H1 (cell line): ENCODE data around the gene KIF3B. TPM values are rescaled to one million over a fixed set of nuclear protein-coding genes. Genes with fewer than 3 reads are reported as not detected.

Experiments
- CTCF ChIA-PET: fragments of 300-600 bp; sonication (Branson Sonifier 250); formaldehyde crosslinking; loops from one replicate; lab custom pipeline; 2021; ENCODE audit not compliant: partially characterized antibody; lab: Charles Lee
- POLR2A ChIA-PET: fragments of 300-600 bp; sonication (Branson Sonifier 250); formaldehyde crosslinking; loops from one replicate; lab custom pipeline; 2021; ENCODE audit warnings: inconsistent platforms; ENCODE audit not compliant: partially characterized antibody; lab: Charles Lee
- DNase-seq, 2 experiments: peaks; one replicate each; pipeline versions ENCODE4 v3.0.0 to v3.0.0-alpha.2; 2010 to 2022; ENCODE audit warnings: low spot score in 2 of 2, low read depth in 1 of 2, mixed read lengths in 1 of 2
- FAIRE-seq: peaks from 2 replicates; lab custom pipeline; 2011; peaks lifted over from hg19 to GRCh38; lab: Jason Lieb, UNC
- H2AFZ ChIP-seq: 2 replicates; pipeline ENCODE4 v1.8.1; 2012; ENCODE audit warnings: low read length, inconsistent platforms
- H2AK5ac ChIP-seq: 2 replicates; pipeline ENCODE4 v1.6.1; 2013; ENCODE audit warnings: low read depth, low read length
- H2BK120ac ChIP-seq: replicated peaks from 2 replicates; pipeline ENCODE3; 2013; ENCODE audit warnings: low read depth, low read length, inconsistent platforms
- H2BK12ac ChIP-seq: 2 replicates; pipeline ENCODE4 v1.6.1; 2013; ENCODE audit warnings: low read depth, low read length
- H2BK15ac ChIP-seq: 2 replicates; pipeline ENCODE4 v1.6.1; 2013; ENCODE audit warnings: low read length
- H2BK20ac ChIP-seq: 2 replicates; pipeline ENCODE4 v1.6.1; 2013; ENCODE audit warnings: low read length
- H2BK5ac ChIP-seq: 2 replicates; pipeline ENCODE4 v1.6.1; 2013; ENCODE audit warnings: low read depth, low read length
- H3K14ac ChIP-seq: 2 replicates; pipeline ENCODE4 v1.6.1; 2013; ENCODE audit warnings: inconsistent platforms; ENCODE audit not compliant: insufficient read length
- H3K18ac ChIP-seq: 2 replicates; pipeline ENCODE4 v1.6.1; 2013; ENCODE audit warnings: low read length; ENCODE audit errors: extremely low read depth
- H3K23ac ChIP-seq: 2 replicates; pipeline ENCODE4 v1.6.1; 2013; ENCODE audit warnings: inconsistent platforms; ENCODE audit not compliant: insufficient read length
- H3K23me2 ChIP-seq: 2 replicates; pipeline ENCODE4 v1.6.1; 2013; ENCODE audit warnings: low read depth, low read length
- H3K27ac ChIP-seq: 2 replicates; pipeline ENCODE4 v1.6.1; 2011; ENCODE audit warnings: low read depth, low read length, inconsistent platforms
- H3K27me3 ChIP-seq, 4 experiments: replicated peaks in 1 of 4; 1 replicate in 1 of 4; 2 replicates in 3 of 4; pipeline versions ENCODE4 v1.6.1 to v1.8.1; 2011 to 2013; ENCODE audit warnings: low read length in 3 of 4, mild to moderate bottlenecking in 3 of 4, inconsistent platforms in 2 of 4, mixed read lengths in 2 of 4, moderate library complexity in 1 of 4; ENCODE audit not compliant: control insufficient read depth in 3 of 4, insufficient read depth in 3 of 4; ENCODE audit errors: extremely low read depth in 1 of 4
- H3K36me3 ChIP-seq, 4 experiments: 2 replicates each; pipeline versions ENCODE4 v1.6.1 to v1.8.1; 2011 to 2013; ENCODE audit warnings: mild to moderate bottlenecking in 4 of 4, low read length in 3 of 4, moderate library complexity in 2 of 4, control low read depth in 1 of 4, inconsistent platforms in 1 of 4; ENCODE audit not compliant: insufficient read depth in 4 of 4, control insufficient read depth in 2 of 4
- H3K4ac ChIP-seq: replicated peaks from 2 replicates; pipeline ENCODE3; 2013; ENCODE audit warnings: low read length, low read depth, mixed read lengths, inconsistent platforms; ENCODE audit not compliant: insufficient read length
- H3K4me1 ChIP-seq, 4 experiments: replicated peaks in 1 of 4; 1 replicate in 1 of 4; 2 replicates in 3 of 4; pipeline versions ENCODE4 v1.6.1 to v1.8.1; 2011 to 2013; ENCODE audit warnings: low read length in 3 of 4, inconsistent platforms in 2 of 4, mixed read lengths in 1 of 4; ENCODE audit not compliant: insufficient read depth in 4 of 4, control insufficient read depth in 3 of 4
- H3K4me2 ChIP-seq, 2 experiments: 2 replicates each; pipeline versions ENCODE4 v1.6.1 to v1.8.1; 2011 to 2013; ENCODE audit warnings: low read depth in 2 of 2, low read length in 2 of 2, control low read depth in 1 of 2, inconsistent platforms in 1 of 2, mild to moderate bottlenecking in 1 of 2; ENCODE audit not compliant: insufficient read depth in 1 of 2
- H3K4me3 ChIP-seq, 4 experiments: fragments of 200-600, 300-600 bp in 1 of 4; sonication (generic), shearing (Covaris generic), sonication (Bioruptor Twin) in 1 of 4; 2 replicates each; pipeline versions ENCODE4 v1.5.1 to v1.8.1; 2011 to 2016; ENCODE audit warnings: low read length in 4 of 4, low read depth in 3 of 4, control low read depth in 2 of 4, inconsistent platforms in 2 of 4, mild to moderate bottlenecking in 2 of 4, mixed read lengths in 1 of 4, moderate library complexity in 1 of 4; ENCODE audit not compliant: insufficient read depth in 2 of 4; ENCODE audit errors: extremely low read depth in 1 of 4
- H3K56ac ChIP-seq: replicated peaks from 2 replicates; pipeline ENCODE3; 2013; ENCODE audit warnings: low read depth, mild to moderate bottlenecking, mixed read lengths, low read length, inconsistent platforms; ENCODE audit not compliant: insufficient read length
- H3K79me1 ChIP-seq: 2 replicates; pipeline ENCODE4 v1.6.1; 2013; ENCODE audit warnings: low read depth, low read length, control low read depth
- H3K79me2 ChIP-seq, 2 experiments: 2 replicates each; pipeline versions ENCODE4 v1.6.1 to v1.8.1; 2012 to 2013; ENCODE audit warnings: low read length in 2 of 2, mild to moderate bottlenecking in 2 of 2, inconsistent platforms in 1 of 2; ENCODE audit not compliant: insufficient read depth in 2 of 2, control insufficient read depth in 1 of 2
- H3K9ac ChIP-seq, 4 experiments: replicated peaks in 1 of 4; 1 replicate in 1 of 4; 2 replicates in 3 of 4; pipeline versions ENCODE4 v1.6.1 to v1.8.1; 2011 to 2013; ENCODE audit warnings: low read depth in 3 of 4, low read length in 3 of 4, control low read depth in 2 of 4, mild to moderate bottlenecking in 2 of 4, moderate library complexity in 2 of 4, inconsistent platforms in 1 of 4; ENCODE audit errors: extremely low read depth in 1 of 4
- H3K9me3 ChIP-seq, 2 experiments: 2 replicates each; pipeline versions ENCODE4 v1.6.1 to v1.8.1; 2012 to 2013; ENCODE audit warnings: mild to moderate bottlenecking in 2 of 2, moderate library complexity in 2 of 2, control low read depth in 1 of 2, inconsistent platforms in 1 of 2, low read depth in 1 of 2, low read length in 1 of 2, mixed read lengths in 1 of 2; ENCODE audit not compliant: insufficient read depth in 2 of 2
- H4K20me1 ChIP-seq, 2 experiments: replicated peaks in 1 of 2; 2 replicates each; pipeline versions ENCODE3 to v1.8.1; 2011 to 2013; ENCODE audit warnings: inconsistent platforms in 2 of 2, low read length in 2 of 2, mild to moderate bottlenecking in 1 of 2; ENCODE audit not compliant: insufficient read depth in 2 of 2, control insufficient read depth in 1 of 2
- H4K5ac ChIP-seq: 2 replicates; pipeline ENCODE4 v1.6.1; 2013; ENCODE audit warnings: low read length, low read depth, mixed read lengths, inconsistent platforms; ENCODE audit not compliant: insufficient read length
- H4K8ac ChIP-seq: 2 replicates; pipeline ENCODE4 v1.8.0; 2013; ENCODE audit warnings: mild to moderate bottlenecking, moderate library complexity, low read length, inconsistent platforms; ENCODE audit not compliant: insufficient read depth; ENCODE audit errors: extremely low read depth
- H4K91ac ChIP-seq: replicated peaks from 2 replicates; pipeline ENCODE3; 2013; ENCODE audit warnings: low read length, mixed read lengths, inconsistent platforms; ENCODE audit not compliant: insufficient read length
- BCL11A ChIP-seq, 2 experiments: IDR thresholded peaks; one replicate each; pipeline ENCODE4 v1.6.1; 2011; ENCODE audit warnings: low read depth in 2 of 2, low read length in 2 of 2, mild to moderate bottlenecking in 2 of 2
- CBX8 ChIP-seq: fragments of 300-800, 300-1000 bp; sonication (generic); IDR thresholded peaks from 2 replicates; pipeline ENCODE4 v1.7.1; 2016; ENCODE audit warnings: low read depth, low read length, borderline replicate concordance
- CEBPB ChIP-seq: IDR thresholded peaks from 2 replicates; pipeline ENCODE4 v1.6.1; 2012; ENCODE audit warnings: low read depth, low read length
- CHD1 ChIP-seq: IDR thresholded peaks from 2 replicates; pipeline ENCODE4 v1.6.1; 2012; ENCODE audit warnings: low read depth, low read length, improper control_type of control experiment
- EGR1 ChIP-seq: IDR thresholded peaks from 2 replicates; pipeline ENCODE4 v1.6.1; 2011; ENCODE audit warnings: low read depth, low read length, borderline replicate concordance
- EZH2 ChIP-seq: fragments of 200-600 bp; sonication (generic); IDR thresholded peaks from 2 replicates; pipeline ENCODE4 v1.7.1; 2012; ENCODE audit warnings: low read depth, mild to moderate bottlenecking, moderate library complexity, low read length, inconsistent platforms; ENCODE audit not compliant: severe bottlenecking
- GABPA ChIP-seq: IDR thresholded peaks from 2 replicates; pipeline ENCODE4 v1.6.1; 2011; ENCODE audit warnings: mild to moderate bottlenecking, low read length, moderate library complexity, borderline replicate concordance; ENCODE audit not compliant: insufficient read depth
- HDAC6 ChIP-seq: IDR thresholded peaks from one replicate; pipeline ENCODE4 v1.7.1; 2012; ENCODE audit warnings: low read depth, mild to moderate bottlenecking, inconsistent platforms, low read length, moderate library complexity
- JUND ChIP-seq: IDR thresholded peaks from 2 replicates; pipeline ENCODE4 v1.6.1; 2011; ENCODE audit warnings: mild to moderate bottlenecking, improper control_type of control experiment, low read length
- NRF1 ChIP-seq: IDR thresholded peaks from 2 replicates; pipeline ENCODE4 v1.6.1; 2011; ENCODE audit warnings: mild to moderate bottlenecking, low read depth, low read length, improper control_type of control experiment
- PHF8 ChIP-seq: fragments of 200-600 bp; sonication (generic); conservative IDR thresholded peaks from 2 replicates; pipeline ENCODE4 v1.7.1; 2012; ENCODE audit warnings: low read depth, mild to moderate bottlenecking, inconsistent platforms, low read length, moderate library complexity
- RNF2 ChIP-seq: fragments of 200-900, 300-1000 bp; sonication (generic); IDR thresholded peaks from 2 replicates; pipeline ENCODE4 v1.7.1; 2016; ENCODE audit warnings: borderline replicate concordance, low read depth, mild to moderate bottlenecking, antibody characterized with exemption, low read length; ENCODE audit not compliant: poor library complexity, severe bottlenecking; ENCODE audit errors: missing control alignments
- SIX5 ChIP-seq: IDR thresholded peaks from 2 replicates; pipeline ENCODE4 v1.6.1; 2011; ENCODE audit warnings: mild to moderate bottlenecking, low read depth, low read length
- SP1 ChIP-seq: IDR thresholded peaks from 2 replicates; pipeline ENCODE4 v1.6.1; 2011; ENCODE audit warnings: low read depth, low read length
- SRF ChIP-seq: IDR thresholded peaks from 2 replicates; pipeline ENCODE4 v1.6.1; 2011; ENCODE audit warnings: mild to moderate bottlenecking, low read depth, low read length, moderate library complexity
- WGBS, 2 experiments: shearing (Covaris generic) in 1 of 2; methylation state at CpG; one replicate each; pipeline versions ENCODE4 v1.1.6 to v1.1.7; 2013 to 2015; ENCODE audit warnings: low lambda C conversion rate in 2 of 2, mixed read lengths in 2 of 2, inconsistent platforms in 1 of 2, low coverage in 1 of 2, missing lambda C conversion rate in 1 of 2; ENCODE audit not compliant: insufficient replicate concordance in 2 of 2, insufficient coverage in 1 of 2, insufficient read length in 1 of 2; ENCODE audit errors: extremely low coverage in 1 of 2, missing lambda C conversion rate in 1 of 2; 5-methylcytosine and 5-hydroxymethylcytosine counted together
- polyA plus RNA-seq, 7 experiments: library from polyadenylated mRNA; depleted of rRNA in 3 of 7; stranded (reverse) in 5 of 7; unstranded in 2 of 7; fragments of >200 nt in 5 of 7; fragments of 200-250 nt in 2 of 7; gene quantifications; 1 replicate in 5 of 7; 2 replicates in 1 of 7; 4 replicates in 1 of 7; pipeline versions ENCODE4 v1.2.1 to v1.2.3, GENCODE V29; 2011 to 2013; ENCODE audit warnings: missing spikeins in 2 of 7, mixed read lengths in 2 of 7
- total RNA-seq: library from RNA; stranded (reverse); fragmentation: NEBNext Ultra II Directional; extraction: Animal tissue kit (Norgen Biotek cat#: 25700); gene quantifications from 2 replicates; pipeline ENCODE4 v1.2.1, GENCODE V29; 2021

The KIF3B gene
- total and polyA plus RNA-seq, 2 of the 8 experiments (the other 6 are each of a cell fraction or from before 2014, with no cell fraction given) = 10.1 to 22.4 TPM

DNA sequence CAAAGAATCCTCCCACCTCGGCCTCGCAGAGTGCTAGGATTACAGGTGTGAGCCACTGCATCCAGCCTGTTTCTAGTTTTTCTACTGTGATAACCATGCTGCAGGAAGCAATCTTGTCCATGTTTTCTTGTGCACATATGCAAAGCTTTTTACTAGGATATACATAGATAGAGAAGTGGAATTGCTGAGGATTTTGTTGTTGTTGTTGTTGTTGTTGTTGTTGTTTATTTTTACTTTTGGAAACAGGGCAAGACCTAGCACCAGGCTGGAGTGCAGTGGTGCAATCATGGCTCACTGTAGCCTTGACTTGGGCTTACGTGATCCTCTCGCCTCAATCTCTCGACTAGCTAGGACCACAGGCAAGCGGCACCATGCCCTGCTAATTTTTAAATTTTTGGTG lies 23.2 kb downstream of the KIF3B start:
- no peak overlapping the region for H3K4me2 ChIP-seq
- H3K79me2 ChIP-seq = no peaks in the 10 kb centered on the region; a peak in 1 of 4 replicates
- H4K20me1 ChIP-seq = peaks cover 0 to 11% of the 10 kb centered on the region in 2 experiments
- TF ChIP-seq NRF1 (no peak), EZH2 (no peak), CEBPB (no peak), JUND (no peak), HDAC6 (no peak), SP1 (no peak), RNF2 (no peak), GABPA (no peak), CBX8 (no peak), CHD1 (no peak), PHF8 (no peak), EGR1 (no peak), SRF (no peak), SIX5 (no peak), BCL11A (IDR thresholded peaks at IDR 0.05; ENCODE audit: low read depth in 2 of 2, low read length in 2 of 2) (no peak)

More for the DNA sequence above, 23.2 kb downstream of the KIF3B start:
- Histone ChIP-seq H2AFZ (no peak overlapping the region), H2BK12ac (no peak overlapping the region), H3K4me1 (0 out of 7 replicates have a peak, but pooled peaks cover 0 to 2% (median 0%) of the 10 kb centered on the region in 4 experiments), H3K14ac (no peak overlapping the region), H2BK20ac (no peak overlapping the region), H3K4ac (no peak overlapping the region), H3K9me3 (no peaks in the 10 kb centered on the region), H2BK120ac (no peak overlapping the region), H3K23ac (no peak overlapping the region), H3K9ac (no peak overlapping the region), H3K79me1 (no peaks in the 10 kb centered on the region; the same call in 1 of the 2 replicates), H2AK5ac (no peak overlapping the region), H3K4me3 (no peak overlapping the region), H2BK15ac (no peak overlapping the region), H2BK5ac (no peak overlapping the region), H4K5ac (no peak overlapping the region), H4K8ac (no peak overlapping the region), H3K18ac (no peak overlapping the region), H3K27me3 (no peaks in the 10 kb centered on the region), H3K27ac (no peak overlapping the region), H3K36me3 (no peaks in the 10 kb centered on the region), H4K91ac (no peak overlapping the region), H3K56ac (no peak overlapping the region), H3K23me2 (no peaks in the 10 kb centered on the region)
- 97% methylated on average over 6 of the region's 6 CpGs; no CpG with 5 or more reads in 1 of the 2 experiments for WGBS, 2 experiments
- CTCF ChIA-PET = interaction anchor here (0.9 kb wide), 1 partner anchor 19 kb away, joined by 3 read pairs; no protein-coding TSS in a partner anchor
- no peak for FAIRE-seq
- DNase-seq = no peak
- POLR2A ChIA-PET = no interaction called here
